ENCODE data around the gene ADCK2. TPM values are rescaled to one million over a fixed set of nuclear protein-coding genes. Genes with fewer than 3 reads are reported as not detected.

ADCK2 gene
- polyA plus RNA-seq, 1 donor (not counting 4 experiments of a cell fraction or from before 2014, with no cell fraction given): 9.5 TPM

DNA sequence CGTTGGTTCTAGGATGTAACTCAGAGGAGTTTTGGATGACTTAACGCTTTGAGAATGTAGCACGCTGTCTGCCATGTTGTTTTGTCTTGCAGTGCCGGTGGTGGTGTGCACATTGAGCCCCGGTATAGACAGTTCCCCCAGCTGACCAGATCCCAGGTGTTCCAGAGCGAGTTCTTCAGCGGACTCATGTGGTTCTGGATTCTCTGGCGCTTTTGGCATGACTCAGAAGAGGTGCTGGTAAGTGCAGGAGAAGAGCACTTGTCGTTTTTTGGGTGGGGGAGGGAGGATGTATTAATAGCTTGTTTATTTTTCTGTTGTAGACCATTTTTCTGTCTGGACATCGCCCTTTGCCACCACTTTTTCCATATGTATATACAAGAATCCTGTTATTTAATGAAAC is 30.0 kb downstream of the ADCK2 start:
- Histone ChIP-seq H2AFZ (ENCODE audit: control insufficient read depth, low read length) (no peak overlapping the region), H3K27me3 (ENCODE audit: control insufficient read depth, extremely low read depth, insufficient read depth, low read length) (no peaks in the 10 kb centered on the region), H3K9me1 (ENCODE audit: control insufficient read depth, extremely low read depth, insufficient read depth, low read length) (no peaks in the 10 kb centered on the region), H3K4me1 (ENCODE audit: control insufficient read depth, extremely low read depth, insufficient read depth, low read length) (peaks cover 4% of the 10 kb centered on the region), H3K79me2 (ENCODE audit: control insufficient read depth, insufficient read depth, low read length) (peaks cover 47% of the 10 kb centered on the region), H3K36me3 (ENCODE audit: control insufficient read depth in 2 of 2, extremely low read depth in 1 of 2, insufficient read depth in 2 of 2, low read length in 2 of 2) (peaks cover 10% of the 10 kb centered on the region in 2 experiments), H3K4me3 (ENCODE audit: control insufficient read depth in 2 of 3, extremely low read depth in 1 of 3, insufficient read depth in 2 of 3, low read depth in 1 of 3, low read length in 3 of 3) (no peak overlapping the region), H4K20me1 (ENCODE audit: control insufficient read depth, extremely low read depth, insufficient read depth, low read length) (no peaks in the 10 kb centered on the region), H3K27ac (ENCODE audit: control insufficient read depth, insufficient read depth, low read length) (no peak overlapping the region), H3K9me3 (ENCODE audit: control insufficient read depth, low read depth, low read length) (no peaks in the 10 kb centered on the region), H3K9ac (ENCODE audit: control insufficient read depth, extremely low read depth, insufficient read depth, low read length) (no peak overlapping the region), H3K4me2 (ENCODE audit: control insufficient read depth, extremely low read depth, insufficient read depth, low read depth, low read length) (no peak overlapping the region)
- no peak for FAIRE-seq
- TF ChIP-seq, protein P1, sequence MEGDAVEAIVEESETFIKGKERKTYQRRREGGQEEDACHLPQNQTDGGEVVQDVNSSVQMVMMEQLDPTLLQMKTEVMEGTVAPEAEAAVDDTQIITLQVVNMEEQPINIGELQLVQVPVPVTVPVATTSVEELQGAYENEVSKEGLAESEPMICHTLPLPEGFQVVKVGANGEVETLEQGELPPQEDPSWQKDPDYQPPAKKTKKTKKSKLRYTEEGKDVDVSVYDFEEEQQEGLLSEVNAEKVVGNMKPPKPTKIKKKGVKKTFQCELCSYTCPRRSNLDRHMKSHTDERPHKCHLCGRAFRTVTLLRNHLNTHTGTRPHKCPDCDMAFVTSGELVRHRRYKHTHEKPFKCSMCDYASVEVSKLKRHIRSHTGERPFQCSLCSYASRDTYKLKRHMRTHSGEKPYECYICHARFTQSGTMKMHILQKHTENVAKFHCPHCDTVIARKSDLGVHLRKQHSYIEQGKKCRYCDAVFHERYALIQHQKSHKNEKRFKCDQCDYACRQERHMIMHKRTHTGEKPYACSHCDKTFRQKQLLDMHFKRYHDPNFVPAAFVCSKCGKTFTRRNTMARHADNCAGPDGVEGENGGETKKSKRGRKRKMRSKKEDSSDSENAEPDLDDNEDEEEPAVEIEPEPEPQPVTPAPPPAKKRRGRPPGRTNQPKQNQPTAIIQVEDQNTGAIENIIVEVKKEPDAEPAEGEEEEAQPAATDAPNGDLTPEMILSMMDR (optimal IDR thresholded peaks at IDR 0.05 in 1 of 3, IDR thresholded peaks at IDR 0.05 in 1 of 3, conservative IDR thresholded peaks at IDR 0.05 in 1 of 3; ENCODE audit: extremely low read depth in 1 of 3, insufficient read depth in 2 of 3, low read length in 3 of 3): no peak
- no peak for TF ChIP-seq EZH2 (IDR thresholded peaks at IDR 0.05; ENCODE audit: low read length)
- dilution Hi-C loops (cut with MboI; ENCODE audit: extremely low pct_ligation_motif_present, low sequenced_read_pairs): no loop called here
- DNase-seq (ENCODE audit: low read depth, low spot score): no peak

DNA sequence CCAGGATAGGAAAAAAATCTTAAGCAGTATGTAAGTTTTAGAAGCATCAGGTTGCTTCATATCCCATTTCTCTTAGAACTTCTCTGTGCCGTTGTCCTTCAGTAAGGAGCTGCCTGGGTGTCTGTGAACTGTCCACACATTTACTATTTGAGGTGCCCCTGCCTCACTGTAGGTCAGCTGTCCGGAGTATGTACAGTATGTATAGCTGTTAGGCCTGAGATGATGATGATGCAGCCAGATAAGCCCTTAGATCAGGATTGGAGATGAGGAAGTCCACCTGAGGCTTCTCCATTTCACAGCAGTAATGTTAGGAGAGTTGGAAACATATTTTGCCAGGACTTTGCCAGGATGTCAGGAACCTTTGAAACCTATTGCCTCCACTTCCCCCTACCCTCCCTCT is 31.5 kb downstream of the ADCK2 start:
- TF ChIP-seq, protein P1 (optimal IDR thresholded peaks at IDR 0.05 in 1 of 3, IDR thresholded peaks at IDR 0.05 in 1 of 3, conservative IDR thresholded peaks at IDR 0.05 in 1 of 3; ENCODE audit: extremely low read depth in 1 of 3, insufficient read depth in 2 of 3, low read length in 3 of 3): no peak
- no peak for TF ChIP-seq EZH2 (IDR thresholded peaks at IDR 0.05; ENCODE audit: low read length)
- Histone ChIP-seq H3K4me3 (ENCODE audit: control insufficient read depth in 2 of 3, extremely low read depth in 1 of 3, insufficient read depth in 2 of 3, low read depth in 1 of 3, low read length in 3 of 3) (no peak overlapping the region), H4K20me1 (ENCODE audit: control insufficient read depth, extremely low read depth, insufficient read depth, low read length) (no peaks in the 10 kb centered on the region), H3K27me3 (ENCODE audit: control insufficient read depth, extremely low read depth, insufficient read depth, low read length) (no peaks in the 10 kb centered on the region), H3K9ac (ENCODE audit: control insufficient read depth, extremely low read depth, insufficient read depth, low read length) (no peak overlapping the region), H3K36me3 (ENCODE audit: control insufficient read depth in 2 of 2, extremely low read depth in 1 of 2, insufficient read depth in 2 of 2, low read length in 2 of 2) (peaks cover 10% of the 10 kb centered on the region in 2 experiments), H3K9me3 (ENCODE audit: control insufficient read depth, low read depth, low read length) (no peaks in the 10 kb centered on the region), H2AFZ (ENCODE audit: control insufficient read depth, low read length) (no peak overlapping the region), H3K27ac (ENCODE audit: control insufficient read depth, insufficient read depth, low read length) (no peak overlapping the region), H3K4me2 (ENCODE audit: control insufficient read depth, extremely low read depth, insufficient read depth, low read depth, low read length) (no peak overlapping the region), H3K4me1 (ENCODE audit: control insufficient read depth, extremely low read depth, insufficient read depth, low read length) (no peaks in the 10 kb centered on the region), H3K9me1 (ENCODE audit: control insufficient read depth, extremely low read depth, insufficient read depth, low read length) (no peaks in the 10 kb centered on the region), H3K79me2 (ENCODE audit: control insufficient read depth, insufficient read depth, low read length) (peaks cover 35% of the 10 kb centered on the region)
- no peak for FAIRE-seq
- dilution Hi-C loops (cut with MboI; ENCODE audit: extremely low pct_ligation_motif_present, low sequenced_read_pairs): no loop called here
- DNase-seq (ENCODE audit: low read depth, low spot score): no peak

All from keratinocyte (primary cell).